ENCODE data around the gene C12orf42. TPM values are rescaled to one million over a fixed set of nuclear protein-coding genes. Genes with fewer than 3 reads are reported as not detected.

Gene C12orf42
- total RNA-seq, 1 experiment from 2014 or later = not detected

Other genes with a start within 250 kb of the C12orf42 start
- gene STAB2, start 91.3 kb upstream of the C12orf42 start, total RNA-seq (2014; rRNA removed; shearing (Covaris generic)) = 0.56 and 0.73 TPM in 2 replicates